ENCODE measurements around the gene TIA1. TPM values are rescaled to one million over a fixed set of nuclear protein-coding genes. Genes with fewer than 3 reads are reported as not detected.
A peak's percentile ranks its signal among the peaks of the same experiment; 100 is the strongest.
"Not testable (repeated sequence)": the region's sequence is repeated elsewhere in the genome, so short reads cannot be mapped to it uniquely, and the experiment has no call there.

Gene TIA1, protein sequence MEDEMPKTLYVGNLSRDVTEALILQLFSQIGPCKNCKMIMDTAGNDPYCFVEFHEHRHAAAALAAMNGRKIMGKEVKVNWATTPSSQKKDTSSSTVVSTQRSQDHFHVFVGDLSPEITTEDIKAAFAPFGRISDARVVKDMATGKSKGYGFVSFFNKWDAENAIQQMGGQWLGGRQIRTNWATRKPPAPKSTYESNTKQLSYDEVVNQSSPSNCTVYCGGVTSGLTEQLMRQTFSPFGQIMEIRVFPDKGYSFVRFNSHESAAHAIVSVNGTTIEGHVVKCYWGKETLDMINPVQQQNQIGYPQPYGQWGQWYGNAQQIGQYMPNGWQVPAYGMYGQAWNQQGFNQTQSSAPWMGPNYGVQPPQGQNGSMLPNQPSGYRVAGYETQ
- total RNA-seq = 115 and 138 TPM in 2 replicates
- 52.7 and 64.5 TPM in 2 replicates for polyA plus RNA-seq
- polyA plus RNA-seq (2012) = 32.8 and 40.0 TPM in 2 replicates
- 44.8 and 58.8 TPM in 2 replicates for polyA minus RNA-seq (ENCODE audit: low replicate concordance)

DNA sequence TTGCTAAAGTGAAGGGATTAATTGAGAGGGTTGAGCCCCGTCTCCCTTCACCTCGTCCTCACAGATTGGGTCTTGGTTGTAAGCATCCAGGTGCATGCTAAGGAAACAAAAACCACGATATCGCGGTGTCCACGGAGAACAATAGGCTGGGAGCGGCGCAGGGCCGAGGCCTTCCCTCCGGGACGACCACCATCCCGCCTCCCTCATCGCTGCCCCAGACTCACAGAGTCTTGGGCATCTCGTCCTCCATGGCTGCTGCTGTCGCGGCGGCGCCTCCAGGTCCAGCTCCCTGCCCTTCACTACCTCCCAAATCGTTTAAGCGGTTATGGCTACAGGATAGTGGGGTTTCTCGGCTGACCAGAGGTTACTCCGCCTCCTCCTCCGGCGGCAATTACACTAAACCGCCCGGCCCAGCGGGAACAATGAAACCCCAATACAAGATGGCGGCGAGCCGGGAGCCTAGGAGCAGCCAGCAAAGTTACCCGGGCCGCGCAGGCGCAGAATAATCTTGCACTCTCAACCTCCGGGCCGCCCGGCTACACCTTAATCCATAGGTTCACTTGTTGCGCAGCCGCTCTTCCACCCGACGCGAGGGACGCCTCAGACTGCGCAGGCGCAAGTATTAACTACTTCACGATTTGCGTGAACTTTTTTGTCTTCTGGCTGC is at the start of gene TIA1:
TSS of gene TIA1 (minus strand) at position 448 of the 667 bp plus-strand sequence. CDS start at position 250, 198 bp downstream.
- Histone ChIP-seq H4K20me1 (ENCODE audit: control insufficient read depth, extremely low read depth, insufficient read depth, low read length) (no peaks in the 10 kb centered on the region), H3K9ac (ENCODE audit: insufficient read depth, low read length) (peak within 1 kb of the TSS; percentile 98), H3K9me3 (ENCODE audit: control insufficient read depth, insufficient read depth, low read depth, low read length) (no peaks in the 10 kb centered on the region), H2AFZ (ENCODE audit: low read length) (peak within 1 kb of the TSS; percentile 88), H3K27me3 (ENCODE audit: control insufficient read depth, insufficient read depth, low read length) (no peaks in the 10 kb centered on the region), H3K4me3 (replicated peaks in 1 of 4; ENCODE audit: control extremely low read depth in 1 of 4, insufficient read depth in 1 of 4, low read depth in 3 of 4, low read length in 4 of 4) (peak within 1 kb of the TSS; percentile 86 to 100 (median 92)), H3K27ac (ENCODE audit: insufficient read depth, low read length) (peak within 1 kb of the TSS; percentile 96), H3K4me2 (ENCODE audit: extremely low read depth, insufficient read depth, low read length) (peak within 1 kb of the TSS; percentile 84), H3K4me1 (ENCODE audit: control insufficient read depth, extremely low read depth, insufficient read depth, low read length) (no peaks in the 10 kb centered on the region), H3K79me2 (ENCODE audit: control insufficient read depth, insufficient read depth, low read length) (peaks cover 49% of the 10 kb centered on the region), H3K36me3 (ENCODE audit: control insufficient read depth, insufficient read depth, low read length) (no peaks in the 10 kb centered on the region)
- peak; percentile 94 to 98 for DNase-seq (ENCODE audit: low read depth in 2 of 2)
- TF ChIP-seq, protein P1, sequence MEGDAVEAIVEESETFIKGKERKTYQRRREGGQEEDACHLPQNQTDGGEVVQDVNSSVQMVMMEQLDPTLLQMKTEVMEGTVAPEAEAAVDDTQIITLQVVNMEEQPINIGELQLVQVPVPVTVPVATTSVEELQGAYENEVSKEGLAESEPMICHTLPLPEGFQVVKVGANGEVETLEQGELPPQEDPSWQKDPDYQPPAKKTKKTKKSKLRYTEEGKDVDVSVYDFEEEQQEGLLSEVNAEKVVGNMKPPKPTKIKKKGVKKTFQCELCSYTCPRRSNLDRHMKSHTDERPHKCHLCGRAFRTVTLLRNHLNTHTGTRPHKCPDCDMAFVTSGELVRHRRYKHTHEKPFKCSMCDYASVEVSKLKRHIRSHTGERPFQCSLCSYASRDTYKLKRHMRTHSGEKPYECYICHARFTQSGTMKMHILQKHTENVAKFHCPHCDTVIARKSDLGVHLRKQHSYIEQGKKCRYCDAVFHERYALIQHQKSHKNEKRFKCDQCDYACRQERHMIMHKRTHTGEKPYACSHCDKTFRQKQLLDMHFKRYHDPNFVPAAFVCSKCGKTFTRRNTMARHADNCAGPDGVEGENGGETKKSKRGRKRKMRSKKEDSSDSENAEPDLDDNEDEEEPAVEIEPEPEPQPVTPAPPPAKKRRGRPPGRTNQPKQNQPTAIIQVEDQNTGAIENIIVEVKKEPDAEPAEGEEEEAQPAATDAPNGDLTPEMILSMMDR (conservative IDR thresholded peaks at IDR 0.05 in 1 of 2, IDR thresholded peaks at IDR 0.05 in 1 of 2; ENCODE audit: low read depth in 1 of 2, low read length in 2 of 2) = no peak
- TF ChIP-seq EZH2 (IDR thresholded peaks at IDR 0.05; ENCODE audit: low read length, missing control alignments) = no peak

GRCh38 chr2:70297828-70298227 is 49.4 kb upstream of the TIA1 start:
- not testable (repeated sequence) for H3K4me2 ChIP-seq (ENCODE audit: extremely low read depth, insufficient read depth, low read length); H2AFZ ChIP-seq (ENCODE audit: low read length); H3K4me3 ChIP-seq (replicated peaks in 1 of 4; ENCODE audit: control extremely low read depth in 1 of 4, insufficient read depth in 1 of 4, low read depth in 3 of 4, low read length in 4 of 4); H3K9me3 ChIP-seq (ENCODE audit: control insufficient read depth, insufficient read depth, low read depth, low read length); H3K36me3 ChIP-seq (ENCODE audit: control insufficient read depth, insufficient read depth, low read length); H3K27me3 ChIP-seq (ENCODE audit: control insufficient read depth, insufficient read depth, low read length); H4K20me1 ChIP-seq (ENCODE audit: control insufficient read depth, extremely low read depth, insufficient read depth, low read length); H3K4me1 ChIP-seq (ENCODE audit: control insufficient read depth, extremely low read depth, insufficient read depth, low read length); DNase-seq (ENCODE audit: low read depth in 2 of 2); H3K9ac ChIP-seq (ENCODE audit: insufficient read depth, low read length); H3K27ac ChIP-seq (ENCODE audit: insufficient read depth, low read length)
- H3K79me2 ChIP-seq (ENCODE audit: control insufficient read depth, insufficient read depth, low read length) = peaks cover 11% of the 10 kb centered on the region

- no peaks in the 10 kb centered on the region for H3K9me3 ChIP-seq (ENCODE audit: control insufficient read depth, insufficient read depth, low read depth, low read length)
- no peak overlapping the region for H2AFZ ChIP-seq (ENCODE audit: low read length)
- no peak overlapping the region for H3K4me2 ChIP-seq (ENCODE audit: extremely low read depth, insufficient read depth, low read length)
- H3K36me3 ChIP-seq (ENCODE audit: control insufficient read depth, insufficient read depth, low read length) = peaks cover 4% of the 10 kb centered on the region
- H3K9ac ChIP-seq (ENCODE audit: insufficient read depth, low read length) = no peak overlapping the region
- peaks cover 12% of the 10 kb centered on the region for H3K79me2 ChIP-seq (ENCODE audit: control insufficient read depth, insufficient read depth, low read length)
- H4K20me1 ChIP-seq (ENCODE audit: control insufficient read depth, extremely low read depth, insufficient read depth, low read length) = no peaks in the 10 kb centered on the region
- H3K4me1 ChIP-seq (ENCODE audit: control insufficient read depth, extremely low read depth, insufficient read depth, low read length) = no peaks in the 10 kb centered on the region
- TF ChIP-seq EZH2 (IDR thresholded peaks at IDR 0.05; ENCODE audit: low read length, missing control alignments) = no peak
- TF ChIP-seq, protein P1 (conservative IDR thresholded peaks at IDR 0.05 in 1 of 2, IDR thresholded peaks at IDR 0.05 in 1 of 2; ENCODE audit: low read depth in 1 of 2, low read length in 2 of 2) = no peak
- DNase-seq (ENCODE audit: low read depth in 2 of 2) = no peak
- no peaks in the 10 kb centered on the region for H3K27me3 ChIP-seq (ENCODE audit: control insufficient read depth, insufficient read depth, low read length)
- H3K4me3 ChIP-seq (replicated peaks in 1 of 4; ENCODE audit: control extremely low read depth in 1 of 4, insufficient read depth in 1 of 4, low read depth in 3 of 4, low read length in 4 of 4) = no peak overlapping the region
- no peak overlapping the region for H3K27ac ChIP-seq (ENCODE audit: insufficient read depth, low read length)
These were observed 35.2 kb upstream of the TIA1 start for GRCh38 chr2:70283500-70284191.

Measured in fibroblast of lung (primary cell).